ENCODE data around the gene MYO1B. TPM values are rescaled to one million over a fixed set of nuclear protein-coding genes. Genes with fewer than 3 reads are reported as not detected.

Gene MYO1B
- total and polyA plus RNA-seq, 2 experiments from 2014 or later, result 126 to 197 TPM

- H3K27me3 ChIP-seq (replicated peaks; ENCODE audit: insufficient read depth), result no peaks in the 10 kb centered on the region
- H3K4me2 ChIP-seq (ENCODE audit: unreplicated experiment), result no peak overlapping the region
- in situ Hi-C loops (cut with MboI), result no loop called here
- H2AFZ ChIP-seq, result no peak overlapping the region
- H4K20me1 ChIP-seq (ENCODE audit: insufficient read depth), result no peaks in the 10 kb centered on the region
- no peak for DNase-seq
- 89 to 90% methylated on average over 11 of the region's 11 CpGs for WGBS, 2 experiments (ENCODE audit: low coverage in 1 of 2, low lambda C conversion rate in 2 of 2, missing lambda C conversion rate in 2 of 2)
- no peak overlapping the region for H3K4me3 ChIP-seq
- peaks cover 1% of the 10 kb centered on the region; the same call in 1 of the 2 replicates for H3K4me1 ChIP-seq (ENCODE audit: insufficient read depth)
- H3K9me3 ChIP-seq (ENCODE audit: low read depth), result no peaks in the 10 kb centered on the region
- H3K27ac ChIP-seq, result no peak overlapping the region
- peaks cover 55% of the 10 kb centered on the region for H3K36me3 ChIP-seq (ENCODE audit: low read depth)
- no peak overlapping the region for H3K9ac ChIP-seq
- TF ChIP-seq EZH2phosphoT487 (IDR thresholded peaks at IDR 0.05; ENCODE audit: insufficient read depth, low read depth) (no peak), EZH2 (IDR thresholded peaks at IDR 0.05; ENCODE audit: insufficient read depth, poor library complexity, severe bottlenecking) (no peak)
- no peaks in the 10 kb centered on the region for H3K9me2 ChIP-seq (ENCODE audit: insufficient read depth)
- peaks cover 26% of the 10 kb centered on the region for H3F3A ChIP-seq (ENCODE audit: insufficient read depth)
- peaks cover 80% of the 10 kb centered on the region for H3K79me2 ChIP-seq (ENCODE audit: insufficient read depth)
These were observed 113.3 kb downstream of the MYO1B start for GRCh38 chr2:191358325-191359025.

GRCh38 chr2:191359133-191359532, 113.9 kb downstream of the MYO1B start:
- Histone ChIP-seq H3K4me2 (ENCODE audit: unreplicated experiment) (no peak overlapping the region), H3K36me3 (ENCODE audit: low read depth) (peaks cover 57% of the 10 kb centered on the region), H4K20me1 (ENCODE audit: insufficient read depth) (no peaks in the 10 kb centered on the region), H3K79me2 (ENCODE audit: insufficient read depth) (peaks cover 75% of the 10 kb centered on the region), H3K9ac (no peak overlapping the region), H3K4me1 (ENCODE audit: insufficient read depth) (no peaks in the 10 kb centered on the region), H3K9me2 (ENCODE audit: insufficient read depth) (no peaks in the 10 kb centered on the region), H3F3A (ENCODE audit: insufficient read depth) (peaks cover 22% of the 10 kb centered on the region; the same call in 1 of the 2 replicates), H2AFZ (no peak overlapping the region), H3K4me3 (no peak overlapping the region), H3K9me3 (ENCODE audit: low read depth) (no peaks in the 10 kb centered on the region), H3K27me3 (replicated peaks; ENCODE audit: insufficient read depth) (no peaks in the 10 kb centered on the region), H3K27ac (no peak overlapping the region)
- WGBS, 2 experiments (ENCODE audit: low coverage in 1 of 2, low lambda C conversion rate in 2 of 2, missing lambda C conversion rate in 2 of 2), result 81 to 85% methylated on average over 2 of the region's 2 CpGs
- DNase-seq, result no peak
- TF ChIP-seq EZH2phosphoT487 (IDR thresholded peaks at IDR 0.05; ENCODE audit: insufficient read depth, low read depth) (no peak), EZH2 (IDR thresholded peaks at IDR 0.05; ENCODE audit: insufficient read depth, poor library complexity, severe bottlenecking) (no peak)
- in situ Hi-C loops (cut with MboI), result no loop called here

GRCh38 chr2:191360918-191361317, 115.7 kb downstream of the MYO1B start:
- WGBS, 2 experiments (ENCODE audit: low coverage in 1 of 2, low lambda C conversion rate in 2 of 2, missing lambda C conversion rate in 2 of 2), result 98 to 99% methylated on average over 2 of the region's 2 CpGs
- Histone ChIP-seq H3K27me3 (replicated peaks; ENCODE audit: insufficient read depth) (no peaks in the 10 kb centered on the region), H2AFZ (no peak overlapping the region), H3K79me2 (ENCODE audit: insufficient read depth) (peaks cover 66% of the 10 kb centered on the region), H3K9me2 (ENCODE audit: insufficient read depth) (no peaks in the 10 kb centered on the region), H3K9ac (no peak overlapping the region), H3K27ac (no peak overlapping the region), H3K4me2 (ENCODE audit: unreplicated experiment) (no peak overlapping the region), H3K4me3 (no peak overlapping the region), H3K36me3 (ENCODE audit: low read depth) (peaks cover 58% of the 10 kb centered on the region), H4K20me1 (ENCODE audit: insufficient read depth) (no peaks in the 10 kb centered on the region), H3K4me1 (ENCODE audit: insufficient read depth) (peaks cover 6% of the 10 kb centered on the region), H3K9me3 (ENCODE audit: low read depth) (no peaks in the 10 kb centered on the region), H3F3A (ENCODE audit: insufficient read depth) (peaks cover 22% of the 10 kb centered on the region)
- in situ Hi-C loops (cut with MboI), result no loop called here
- DNase-seq, result no peak
- TF ChIP-seq EZH2 (IDR thresholded peaks at IDR 0.05; ENCODE audit: insufficient read depth, poor library complexity, severe bottlenecking) (no peak), EZH2phosphoT487 (IDR thresholded peaks at IDR 0.05; ENCODE audit: insufficient read depth, low read depth) (no peak)

GRCh38 chr2:191362841-191363240, 117.6 kb downstream of the MYO1B start:
- Histone ChIP-seq H3K4me1 (ENCODE audit: insufficient read depth) (peaks cover 22% of the 10 kb centered on the region), H3K4me3 (no peak overlapping the region), H4K20me1 (ENCODE audit: insufficient read depth) (no peaks in the 10 kb centered on the region), H3K9ac (no peak overlapping the region), H3K36me3 (ENCODE audit: low read depth) (peaks cover 57% of the 10 kb centered on the region), H3K9me3 (ENCODE audit: low read depth) (no peaks in the 10 kb centered on the region), H3F3A (ENCODE audit: insufficient read depth) (peaks cover 37% of the 10 kb centered on the region), H3K9me2 (ENCODE audit: insufficient read depth) (no peaks in the 10 kb centered on the region), H3K27ac (no peak overlapping the region), H2AFZ (no peak overlapping the region), H3K79me2 (ENCODE audit: insufficient read depth) (peaks cover 48% of the 10 kb centered on the region), H3K4me2 (ENCODE audit: unreplicated experiment) (no peak overlapping the region), H3K27me3 (replicated peaks; ENCODE audit: insufficient read depth) (no peaks in the 10 kb centered on the region)
- TF ChIP-seq EZH2phosphoT487 (IDR thresholded peaks at IDR 0.05; ENCODE audit: insufficient read depth, low read depth), result no peak
- TF ChIP-seq EZH2 (IDR thresholded peaks at IDR 0.05; ENCODE audit: insufficient read depth, poor library complexity, severe bottlenecking), result no peak
- 52 to 61% methylated on average over 2 of the region's 2 CpGs for WGBS, 2 experiments (ENCODE audit: low coverage in 1 of 2, low lambda C conversion rate in 2 of 2, missing lambda C conversion rate in 2 of 2)
- DNase-seq, result no peak
- in situ Hi-C loops (cut with MboI), result no loop called here

Measured in GM23248 (cell line).